Muscle layer of duodenum (tissue), 2 donors: ENCODE results near the gene TXNIP.
A peak's percentile ranks its signal among the peaks of the same experiment; 100 is the strongest.

Experiments
- H3K27ac ChIP-seq: one replicate; pipeline ENCODE4 v1.7.0; 2013; ENCODE audit warnings: mild to moderate bottlenecking, low read length
- H3K27me3 ChIP-seq: one replicate; pipeline ENCODE4 v1.7.0; 2013; ENCODE audit warnings: low read depth, mild to moderate bottlenecking, control low read depth, low read length
- H3K36me3 ChIP-seq, 2 donors: one replicate each; pipeline ENCODE4 v1.7.0; 2013; ENCODE audit warnings: low read length in 2 of 2, control low read depth in 1 of 2, mild to moderate bottlenecking in 1 of 2; ENCODE audit not compliant: insufficient read depth in 2 of 2, control insufficient read depth in 1 of 2
- H3K4me1 ChIP-seq, 2 donors: one replicate each; pipeline ENCODE4 v1.7.0; 2013; ENCODE audit warnings: low read length in 2 of 2, mild to moderate bottlenecking in 2 of 2, control low read depth in 1 of 2, moderate library complexity in 1 of 2; ENCODE audit not compliant: insufficient read depth in 2 of 2, control insufficient read depth in 1 of 2
- H3K4me3 ChIP-seq, 2 donors: one replicate each; pipeline ENCODE4 v1.7.0; 2013; ENCODE audit warnings: low read length in 2 of 2, low read depth in 1 of 2, mild to moderate bottlenecking in 1 of 2
- H3K9me3 ChIP-seq, 2 donors: one replicate each; pipeline ENCODE4 v1.7.0; 2013; ENCODE audit warnings: low read length in 2 of 2, control low read depth in 1 of 2, mild to moderate bottlenecking in 1 of 2; ENCODE audit not compliant: control insufficient read depth in 1 of 2
- donor health status: healthy.

Gene TXNIP

GRCh38 chr1:146022403-146023127 lies 26.2 kb upstream of the TXNIP start:
- Histone ChIP-seq H3K27ac (no peak overlapping the region), H3K27me3 (peaks cover 14% of the 10 kb centered on the region), H3K4me1 (peaks cover 0 to 7% of the 10 kb centered on the region in 2 donors), H3K9me3 (no peaks in the 10 kb centered on the region), H3K36me3 (no peaks in the 10 kb centered on the region), H3K4me3 (no peak overlapping the region)

- Histone ChIP-seq H3K9me3 (no peaks in the 10 kb centered on the region), H3K4me3 (no peak within 1 kb of the TSS), H3K27ac (no peak within 1 kb of the TSS), H3K27me3 (peaks cover 14% of the 10 kb centered on the region), H3K4me1 (peaks cover 0 to 7% of the 10 kb centered on the region in 2 donors), H3K36me3 (no peaks in the 10 kb centered on the region)
Observed at GRCh38 chr1:146021622-146022402, 25.4 kb upstream of the TXNIP start, which contains the start of gene HJV. Gene HJV (minus strand): TSS chr1:146021735. CDS start chr1:146020231, 1,504 bp downstream.

- H3K4me3 ChIP-seq = no peak overlapping the region
Observed at GRCh38 chr1:146021050-146021445, 24.7 kb upstream of the TXNIP start.

GRCh38 chr1:146020058-146021049 lies 24.0 kb upstream of the TXNIP start:
- Histone ChIP-seq H3K27me3 (peaks cover 14% of the 10 kb centered on the region), H3K4me1 (peaks cover 0 to 7% of the 10 kb centered on the region in 2 donors), H3K9me3 (no peaks in the 10 kb centered on the region), H3K4me3 (no peak overlapping the region), H3K27ac (no peak overlapping the region), H3K36me3 (no peaks in the 10 kb centered on the region)

More at GRCh38 chr1:146021050-146021445, 24.7 kb upstream of the TXNIP start:
- Histone ChIP-seq H3K4me1 (peaks cover 0 to 7% of the 10 kb centered on the region in 2 donors), H3K9me3 (no peaks in the 10 kb centered on the region), H3K36me3 (no peaks in the 10 kb centered on the region), H3K27me3 (peaks cover 14% of the 10 kb centered on the region), H3K27ac (no peak overlapping the region)

- Histone ChIP-seq H3K9me3 (no peaks in the 10 kb centered on the region), H3K4me3 (peak overlapping the region in 1 of 2 donors; percentile 46), H3K4me1 (peaks cover 0 to 7% of the 10 kb centered on the region in 2 donors), H3K27me3 (peaks cover 14% of the 10 kb centered on the region), H3K27ac (no peak overlapping the region), H3K36me3 (no peaks in the 10 kb centered on the region)
Observed at GRCh38 chr1:146019231-146020057, 23.1 kb upstream of the TXNIP start.

DNA sequence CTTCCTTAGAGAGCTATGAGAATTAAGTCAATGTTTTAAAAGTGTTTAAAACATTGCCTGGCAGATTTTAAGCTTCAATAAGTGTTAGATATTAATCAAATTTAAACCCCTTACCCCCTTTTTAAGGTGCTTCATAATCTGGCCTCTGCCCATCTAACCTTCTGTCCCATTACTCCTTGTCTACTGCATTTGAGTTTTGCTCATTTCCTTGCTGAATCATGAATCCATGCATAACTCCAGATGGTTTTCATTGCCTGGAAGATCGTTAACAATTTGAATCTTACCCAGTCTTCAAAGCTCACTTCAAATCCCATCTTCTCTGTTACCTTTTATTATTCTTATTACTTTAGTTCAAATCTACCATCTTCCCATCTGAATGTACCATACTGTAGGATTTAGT lies 20.5 kb upstream of the TXNIP start:
- Histone ChIP-seq H3K4me1 (peaks cover 0 to 7% of the 10 kb centered on the region in 2 donors), H3K27ac (no peak overlapping the region), H3K36me3 (no peaks in the 10 kb centered on the region), H3K27me3 (peaks cover 14% of the 10 kb centered on the region), H3K4me3 (no peak overlapping the region), H3K9me3 (no peaks in the 10 kb centered on the region)

DNA sequence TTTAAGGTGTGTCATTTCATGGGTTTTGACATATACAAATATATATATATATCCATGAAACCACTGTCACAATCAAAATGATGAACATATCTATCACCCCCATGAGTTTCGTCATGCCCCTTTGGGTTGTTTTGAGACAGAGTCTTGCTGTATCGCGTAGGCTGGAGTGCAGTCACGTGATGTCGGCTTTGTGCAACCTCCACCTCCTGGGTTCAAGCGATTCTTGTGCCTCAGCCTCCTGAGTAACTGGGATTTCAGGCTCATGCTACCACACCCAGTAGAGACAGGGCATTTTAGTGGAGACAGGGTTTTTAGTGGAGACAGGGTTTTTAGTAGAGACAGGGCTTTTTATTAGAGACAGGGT lies 17.2 kb upstream of the TXNIP start:
- H3K4me1 ChIP-seq = no peaks in the 10 kb centered on the region
- H3K36me3 ChIP-seq = no peaks in the 10 kb centered on the region
- H3K9me3 ChIP-seq = no peaks in the 10 kb centered on the region
- no peak overlapping the region for H3K4me3 ChIP-seq
- H3K27me3 ChIP-seq = peaks cover under 1% of the 10 kb centered on the region
- no peak overlapping the region for H3K27ac ChIP-seq

DNA sequence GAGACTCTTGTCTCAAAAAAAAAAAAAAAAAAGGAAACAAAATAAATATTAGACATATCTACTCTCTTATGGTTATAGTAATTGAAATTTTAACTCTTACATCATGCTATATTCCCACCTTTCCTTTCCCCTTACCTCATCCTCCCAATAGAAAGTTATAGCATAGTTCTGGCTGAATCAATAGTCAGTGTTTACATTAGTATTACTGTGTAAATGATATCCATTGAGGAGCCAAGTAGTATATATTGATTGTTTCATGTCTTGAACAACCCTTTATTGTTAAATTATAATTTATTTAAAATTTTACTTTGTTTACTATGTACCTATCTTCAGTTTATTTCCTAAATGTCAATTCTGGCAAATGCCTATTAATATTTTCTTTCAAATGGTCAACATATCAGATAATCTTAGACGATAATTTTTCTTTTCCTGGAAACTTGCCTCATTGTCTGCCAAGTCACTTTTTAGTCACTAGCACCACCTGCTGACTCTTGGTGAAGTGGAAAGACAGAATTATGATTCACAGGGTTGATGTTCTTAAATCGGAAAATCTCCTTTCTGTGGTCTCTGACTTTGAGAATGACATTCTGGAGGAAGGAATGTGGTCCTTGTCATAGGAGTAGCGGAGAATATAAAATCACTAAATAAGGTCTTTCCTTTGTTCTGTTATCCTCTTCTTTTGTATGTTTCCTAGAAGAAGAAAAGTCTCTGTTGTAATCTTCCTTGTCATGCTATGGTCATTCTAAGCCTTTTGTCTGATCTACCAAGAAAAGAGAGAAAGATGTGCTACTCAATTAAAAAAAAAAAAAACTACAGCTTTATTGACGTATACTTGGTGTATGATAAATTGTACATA lies 16.6 kb upstream of the TXNIP start:
- Histone ChIP-seq H3K27ac (no peak overlapping the region), H3K4me1 (no peaks in the 10 kb centered on the region), H3K36me3 (no peaks in the 10 kb centered on the region), H3K9me3 (no peaks in the 10 kb centered on the region), H3K27me3 (no peaks in the 10 kb centered on the region), H3K4me3 (no peak overlapping the region)

DNA sequence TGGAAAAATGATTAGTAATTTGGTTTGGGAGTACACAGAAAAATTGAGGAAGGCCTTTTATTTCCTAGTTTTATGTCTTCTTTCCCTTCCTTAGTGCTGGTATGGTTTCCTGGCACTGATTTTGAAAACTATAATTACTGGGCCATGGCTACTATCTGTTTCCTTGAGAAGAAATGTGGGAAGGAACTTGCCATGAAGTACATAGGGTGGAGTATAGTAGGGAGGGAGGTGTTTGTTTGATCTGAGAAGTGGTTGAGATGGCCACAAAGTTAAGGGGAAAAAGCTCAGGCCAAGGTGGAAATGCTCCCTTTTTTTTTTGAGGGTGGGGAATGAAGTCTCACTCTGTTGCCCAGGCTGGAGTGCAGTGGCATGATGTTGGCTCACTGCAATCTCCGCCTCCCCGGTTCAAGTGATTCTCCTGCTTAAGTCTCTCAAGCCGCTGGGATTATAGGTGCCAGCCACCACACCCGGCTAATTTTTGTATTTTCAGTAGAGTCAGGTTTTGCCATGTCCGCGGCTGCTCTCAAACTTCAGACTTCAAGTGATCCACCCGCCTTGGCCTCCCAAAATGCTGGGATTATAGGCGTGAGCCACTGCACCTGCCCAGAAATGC lies 13.9 kb upstream of the TXNIP start:
- Histone ChIP-seq H3K36me3 (no peaks in the 10 kb centered on the region), H3K4me3 (no peak overlapping the region), H3K27me3 (no peaks in the 10 kb centered on the region), H3K4me1 (peaks cover 0 to 6% of the 10 kb centered on the region in 2 donors), H3K9me3 (no peaks in the 10 kb centered on the region), H3K27ac (no peak overlapping the region)
